ENCODE results near the gene DNAH6.
"Not testable (repeated sequence)": the region's sequence is repeated elsewhere in the genome, so short reads cannot be mapped to it uniquely, and the experiment has no call there.

Gene DNAH6

GRCh38 chr2:84771251-84771650, 255.0 kb downstream of the DNAH6 start:
- Mint-ChIP-seq H3K36me3 (ENCODE audit: low read depth) (peaks cover 8% of the 10 kb centered on the region), H3K27me3 (ENCODE audit: low read depth) (no peaks in the 10 kb centered on the region), H3K4me1 (no peaks in the 10 kb centered on the region), H3K27ac (no peak overlapping the region), H3K9me3 (peaks cover 44% of the 10 kb centered on the region), H3K4me3 (no peak overlapping the region)
- TF ChIP-seq, protein P1, sequence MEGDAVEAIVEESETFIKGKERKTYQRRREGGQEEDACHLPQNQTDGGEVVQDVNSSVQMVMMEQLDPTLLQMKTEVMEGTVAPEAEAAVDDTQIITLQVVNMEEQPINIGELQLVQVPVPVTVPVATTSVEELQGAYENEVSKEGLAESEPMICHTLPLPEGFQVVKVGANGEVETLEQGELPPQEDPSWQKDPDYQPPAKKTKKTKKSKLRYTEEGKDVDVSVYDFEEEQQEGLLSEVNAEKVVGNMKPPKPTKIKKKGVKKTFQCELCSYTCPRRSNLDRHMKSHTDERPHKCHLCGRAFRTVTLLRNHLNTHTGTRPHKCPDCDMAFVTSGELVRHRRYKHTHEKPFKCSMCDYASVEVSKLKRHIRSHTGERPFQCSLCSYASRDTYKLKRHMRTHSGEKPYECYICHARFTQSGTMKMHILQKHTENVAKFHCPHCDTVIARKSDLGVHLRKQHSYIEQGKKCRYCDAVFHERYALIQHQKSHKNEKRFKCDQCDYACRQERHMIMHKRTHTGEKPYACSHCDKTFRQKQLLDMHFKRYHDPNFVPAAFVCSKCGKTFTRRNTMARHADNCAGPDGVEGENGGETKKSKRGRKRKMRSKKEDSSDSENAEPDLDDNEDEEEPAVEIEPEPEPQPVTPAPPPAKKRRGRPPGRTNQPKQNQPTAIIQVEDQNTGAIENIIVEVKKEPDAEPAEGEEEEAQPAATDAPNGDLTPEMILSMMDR (IDR thresholded peaks at IDR 0.05; ENCODE audit: unreplicated experiment in 3 of 3) = no peak

- not testable (repeated sequence) for H3K4me3 Mint-ChIP-seq; H3K27me3 Mint-ChIP-seq (ENCODE audit: low read depth); H3K36me3 Mint-ChIP-seq (ENCODE audit: low read depth); H3K27ac Mint-ChIP-seq; H3K4me1 Mint-ChIP-seq
- H3K9me3 Mint-ChIP-seq = peaks cover 49% of the 10 kb centered on the region
Observed at GRCh38 chr2:84773562-84773961, 257.3 kb downstream of the DNAH6 start.

DNA sequence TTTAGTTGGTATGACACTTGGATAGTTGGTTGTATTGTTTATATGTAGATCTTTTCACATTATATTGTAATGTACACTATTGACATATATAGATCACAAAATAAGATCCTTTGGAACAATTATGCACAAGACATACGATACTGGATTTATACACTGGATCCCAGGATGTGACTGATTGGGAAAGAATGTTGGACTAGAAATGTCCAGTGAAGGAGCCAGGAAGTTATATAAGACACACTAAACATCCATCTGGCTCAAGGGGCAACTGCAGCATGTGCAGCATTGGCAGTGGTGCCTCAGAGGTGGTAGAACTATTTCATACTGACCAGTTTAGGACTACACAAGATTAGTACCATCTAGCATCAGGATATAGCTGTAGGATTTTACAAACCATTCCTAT, 259.7 kb downstream of the DNAH6 start:
- H3K27ac Mint-ChIP-seq = no peak overlapping the region
- H3K27me3 Mint-ChIP-seq (ENCODE audit: low read depth) = peaks cover 3% of the 10 kb centered on the region
- H3K4me3 Mint-ChIP-seq = no peak overlapping the region
- TF ChIP-seq, protein P1 (IDR thresholded peaks at IDR 0.05; ENCODE audit: unreplicated experiment in 3 of 3) = no peak
- H3K9me3 Mint-ChIP-seq = peaks cover 48% of the 10 kb centered on the region
- peaks cover 7% of the 10 kb centered on the region for H3K36me3 Mint-ChIP-seq (ENCODE audit: low read depth)
- no peaks in the 10 kb centered on the region for H3K4me1 Mint-ChIP-seq

DNA sequence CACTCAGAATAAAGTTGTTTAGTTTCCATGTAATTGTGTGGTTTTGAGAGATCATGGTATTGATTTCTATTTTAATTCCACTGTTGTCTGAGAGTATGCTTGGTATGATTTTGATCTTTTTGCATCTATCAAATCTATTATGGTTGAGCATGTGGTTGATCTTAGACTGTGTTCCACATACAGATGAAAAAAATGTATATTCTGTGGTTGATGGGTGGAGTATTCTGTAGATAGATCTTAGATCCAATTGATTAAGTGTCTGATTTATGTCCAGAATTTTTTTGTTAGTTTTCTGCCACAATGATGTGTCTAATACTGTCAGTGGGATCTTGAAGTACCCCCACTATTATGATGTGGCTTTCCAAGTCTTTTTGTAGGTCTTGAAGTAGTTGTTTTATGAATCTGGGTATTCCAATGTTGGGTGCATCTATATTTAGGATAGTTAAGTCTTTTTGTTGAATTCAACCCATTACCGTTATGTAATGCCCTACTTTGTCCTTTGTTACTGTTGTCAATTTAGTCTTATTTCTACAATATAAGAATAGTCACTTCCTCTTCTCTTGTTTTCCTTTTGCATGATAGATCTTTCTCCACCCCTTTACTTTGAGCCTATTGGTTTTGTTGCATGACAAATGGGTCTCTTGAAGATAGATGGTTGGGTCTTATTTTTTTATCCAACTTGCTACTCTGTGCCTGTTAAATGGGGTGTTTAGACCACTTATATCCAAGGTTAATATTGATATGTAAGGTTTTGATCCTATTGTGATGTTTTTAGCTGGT, 262.8 kb downstream of the DNAH6 start:
- Mint-ChIP-seq H3K4me3 (no peak overlapping the region), H3K36me3 (ENCODE audit: low read depth) (no peaks in the 10 kb centered on the region), H3K9me3 (peaks cover 30% of the 10 kb centered on the region), H3K4me1 (no peaks in the 10 kb centered on the region), H3K27ac (no peak overlapping the region), H3K27me3 (ENCODE audit: low read depth) (peaks cover 3% of the 10 kb centered on the region)
- TF ChIP-seq, protein P1 (IDR thresholded peaks at IDR 0.05; ENCODE audit: unreplicated experiment in 3 of 3) = no peak

DNA sequence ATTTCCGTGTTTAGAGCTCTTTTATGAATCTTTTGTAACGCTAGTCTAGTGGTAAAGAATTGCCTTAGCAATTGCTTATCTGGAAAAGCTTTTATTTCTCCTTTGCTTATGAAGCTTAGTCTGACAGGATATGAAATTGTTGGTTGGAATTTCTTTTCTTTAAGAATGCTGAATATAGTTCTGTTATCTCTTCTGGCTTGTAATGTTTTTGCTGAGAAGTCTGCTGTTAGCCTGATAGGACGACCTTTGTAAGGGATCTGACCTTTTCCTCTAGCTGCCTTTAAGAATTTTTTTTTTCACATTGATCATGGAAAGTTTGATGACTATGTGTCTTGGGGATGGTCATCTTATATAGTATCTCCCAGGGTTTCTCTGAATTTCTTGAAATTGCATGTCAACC, 263.5 kb downstream of the DNAH6 start:
- peaks cover 23% of the 10 kb centered on the region for H3K9me3 Mint-ChIP-seq
- TF ChIP-seq, protein P1 (IDR thresholded peaks at IDR 0.05; ENCODE audit: unreplicated experiment in 3 of 3) = no peak
- H3K36me3 Mint-ChIP-seq (ENCODE audit: low read depth) = no peaks in the 10 kb centered on the region
- no peak overlapping the region for H3K27ac Mint-ChIP-seq
- H3K27me3 Mint-ChIP-seq (ENCODE audit: low read depth) = peaks cover 3% of the 10 kb centered on the region
- H3K4me1 Mint-ChIP-seq = no peaks in the 10 kb centered on the region
- no peak overlapping the region for H3K4me3 Mint-ChIP-seq

- Mint-ChIP-seq H3K9me3 (peaks cover 6% of the 10 kb centered on the region), H3K36me3 (ENCODE audit: low read depth) (no peaks in the 10 kb centered on the region), H3K4me3 (no peak overlapping the region), H3K4me1 (no peaks in the 10 kb centered on the region), H3K27me3 (ENCODE audit: low read depth) (peaks cover 3% of the 10 kb centered on the region), H3K27ac (no peak overlapping the region)
- TF ChIP-seq, protein P1 (IDR thresholded peaks at IDR 0.05; ENCODE audit: unreplicated experiment in 3 of 3) = no peak
Observed at GRCh38 chr2:84781942-84782716, 265.8 kb downstream of the DNAH6 start.
